ENCODE results near the gene C1orf167. TPM values are rescaled to one million over a fixed set of nuclear protein-coding genes. Genes with fewer than 3 reads are reported as not detected.

C1orf167 gene
- total RNA-seq, 3 donors from 2014 or later: 0.60 TPM; not detected in 2

DNA sequence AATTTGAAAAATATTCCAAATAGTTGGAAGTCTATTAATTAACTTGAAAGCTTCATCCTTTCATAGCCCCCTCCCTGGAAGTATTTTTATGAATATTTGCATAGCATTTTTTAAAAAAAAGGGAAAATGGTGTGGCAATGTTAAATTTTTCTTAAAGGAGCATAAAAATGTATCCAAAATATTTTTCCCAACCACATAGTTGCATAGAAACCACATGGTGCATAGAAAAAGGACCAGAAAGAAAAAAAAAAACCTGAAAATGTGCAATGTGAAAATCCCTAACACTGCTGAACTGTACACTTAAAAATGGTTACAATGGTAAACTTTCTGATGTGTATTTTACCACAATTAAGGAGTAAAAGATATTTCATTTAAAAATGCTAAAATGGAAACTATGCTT lies 8.0 kb downstream of the C1orf167 start:
- Histone ChIP-seq H3K36me3 (ENCODE audit: low read depth) (no peaks in the 10 kb centered on the region), H3K4me3 (no peak overlapping the region), H3K9me3 (no peaks in the 10 kb centered on the region), H3K4me1 (ENCODE audit: low read depth) (no peaks in the 10 kb centered on the region)
- ATAC-seq (no peak), DNase-seq (no peak)
- TF ChIP-seq, protein P1, sequence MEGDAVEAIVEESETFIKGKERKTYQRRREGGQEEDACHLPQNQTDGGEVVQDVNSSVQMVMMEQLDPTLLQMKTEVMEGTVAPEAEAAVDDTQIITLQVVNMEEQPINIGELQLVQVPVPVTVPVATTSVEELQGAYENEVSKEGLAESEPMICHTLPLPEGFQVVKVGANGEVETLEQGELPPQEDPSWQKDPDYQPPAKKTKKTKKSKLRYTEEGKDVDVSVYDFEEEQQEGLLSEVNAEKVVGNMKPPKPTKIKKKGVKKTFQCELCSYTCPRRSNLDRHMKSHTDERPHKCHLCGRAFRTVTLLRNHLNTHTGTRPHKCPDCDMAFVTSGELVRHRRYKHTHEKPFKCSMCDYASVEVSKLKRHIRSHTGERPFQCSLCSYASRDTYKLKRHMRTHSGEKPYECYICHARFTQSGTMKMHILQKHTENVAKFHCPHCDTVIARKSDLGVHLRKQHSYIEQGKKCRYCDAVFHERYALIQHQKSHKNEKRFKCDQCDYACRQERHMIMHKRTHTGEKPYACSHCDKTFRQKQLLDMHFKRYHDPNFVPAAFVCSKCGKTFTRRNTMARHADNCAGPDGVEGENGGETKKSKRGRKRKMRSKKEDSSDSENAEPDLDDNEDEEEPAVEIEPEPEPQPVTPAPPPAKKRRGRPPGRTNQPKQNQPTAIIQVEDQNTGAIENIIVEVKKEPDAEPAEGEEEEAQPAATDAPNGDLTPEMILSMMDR (IDR thresholded peaks at IDR 0.05): no peak
- intact Hi-C loops (cut with DNase I, micrococcal nuclease): no loop called here

DNA sequence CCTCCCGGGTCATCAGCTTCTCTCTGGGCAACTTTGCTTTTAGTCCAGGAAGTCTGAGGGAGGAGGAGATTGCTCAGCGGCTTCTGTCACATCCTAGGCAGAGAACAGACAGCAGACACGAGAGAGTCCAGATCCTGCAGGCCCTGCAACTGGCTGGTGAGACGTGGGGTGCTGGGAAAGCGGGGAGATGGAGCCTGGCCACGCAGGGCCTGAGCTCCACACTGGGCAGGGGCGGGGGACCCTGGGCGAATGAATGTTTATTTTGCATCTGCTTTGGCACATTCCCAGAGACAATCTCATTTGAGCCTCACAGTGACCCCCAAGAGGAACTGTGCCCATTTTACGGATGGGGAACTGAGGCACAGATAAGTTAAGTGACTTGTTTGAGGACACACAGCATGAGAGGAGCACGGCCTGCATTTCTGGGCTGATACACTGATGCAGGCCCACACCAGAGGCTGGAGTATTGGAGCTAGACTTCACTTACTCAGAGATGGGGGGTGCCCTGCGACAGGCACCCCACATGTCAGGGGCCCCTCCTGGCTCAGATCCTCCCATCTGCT lies 9.6 kb downstream of the C1orf167 start:
- no peak for ATAC-seq
- TF ChIP-seq, protein P1 (IDR thresholded peaks at IDR 0.05): no peak
- H3K9me3 ChIP-seq: no peaks in the 10 kb centered on the region
- H3K36me3 ChIP-seq (ENCODE audit: low read depth): no peaks in the 10 kb centered on the region
- no peaks in the 10 kb centered on the region for H3K4me1 ChIP-seq (ENCODE audit: low read depth)
- H3K4me3 ChIP-seq: no peak overlapping the region
- intact Hi-C loops (cut with DNase I, micrococcal nuclease): no loop called here
- DNase-seq: no peak

DNA sequence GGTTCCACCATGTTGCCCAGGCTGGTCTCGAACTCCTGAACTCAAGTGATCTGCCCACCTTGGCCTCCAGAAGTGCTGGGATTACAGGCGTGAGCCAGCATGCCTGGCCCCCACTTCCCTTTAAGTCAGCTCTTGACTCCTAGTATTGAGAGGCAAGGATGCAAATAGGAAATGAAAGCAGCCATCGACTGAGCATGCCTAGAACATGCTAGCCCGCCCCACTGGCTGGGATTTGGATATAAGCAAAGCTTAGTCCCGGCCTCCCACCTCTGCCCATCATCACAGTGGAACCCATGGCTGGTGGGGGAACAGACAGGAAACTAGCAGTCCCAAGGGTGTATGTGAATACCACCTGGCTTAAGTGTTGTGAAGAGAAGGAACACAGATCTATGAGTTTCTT lies 10.5 kb downstream of the C1orf167 start:
- Histone ChIP-seq H3K36me3 (ENCODE audit: low read depth) (no peaks in the 10 kb centered on the region), H3K9me3 (no peaks in the 10 kb centered on the region), H3K4me1 (ENCODE audit: low read depth) (no peaks in the 10 kb centered on the region), H3K4me3 (no peak overlapping the region)
- DNase-seq (no peak), ATAC-seq (no peak)
- TF ChIP-seq, protein P1 (IDR thresholded peaks at IDR 0.05): no peak
- intact Hi-C loops (cut with DNase I, micrococcal nuclease): no loop called here

DNA sequence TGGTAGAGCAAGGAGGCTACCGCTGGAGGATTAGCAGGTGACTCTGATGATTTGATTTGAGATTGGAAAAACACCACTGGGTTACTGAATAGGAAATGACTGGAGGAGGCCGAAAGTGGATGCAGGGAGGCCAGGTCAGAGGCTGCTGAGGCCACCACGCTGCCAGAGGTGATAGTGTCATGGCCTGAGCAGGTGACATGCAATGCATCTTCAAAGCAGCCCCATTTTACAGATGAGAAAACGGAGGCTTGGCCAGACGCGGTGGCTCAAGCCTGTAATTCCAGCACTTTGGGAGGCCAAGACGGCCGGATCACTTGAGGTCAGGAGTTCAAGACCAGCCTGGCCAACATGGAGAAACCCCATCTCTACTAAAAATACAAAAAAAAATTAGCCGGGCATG lies 12.8 kb downstream of the C1orf167 start:
- H3K4me3 ChIP-seq: no peak overlapping the region
- ATAC-seq (no peak), DNase-seq (no peak)
- TF ChIP-seq, protein P1 (IDR thresholded peaks at IDR 0.05): no peak
- intact Hi-C loops (cut with DNase I, micrococcal nuclease): no loop called here
- H3K36me3 ChIP-seq (ENCODE audit: low read depth): no peaks in the 10 kb centered on the region
- no peaks in the 10 kb centered on the region for H3K9me3 ChIP-seq
- H3K4me1 ChIP-seq (ENCODE audit: low read depth): no peaks in the 10 kb centered on the region

DNA sequence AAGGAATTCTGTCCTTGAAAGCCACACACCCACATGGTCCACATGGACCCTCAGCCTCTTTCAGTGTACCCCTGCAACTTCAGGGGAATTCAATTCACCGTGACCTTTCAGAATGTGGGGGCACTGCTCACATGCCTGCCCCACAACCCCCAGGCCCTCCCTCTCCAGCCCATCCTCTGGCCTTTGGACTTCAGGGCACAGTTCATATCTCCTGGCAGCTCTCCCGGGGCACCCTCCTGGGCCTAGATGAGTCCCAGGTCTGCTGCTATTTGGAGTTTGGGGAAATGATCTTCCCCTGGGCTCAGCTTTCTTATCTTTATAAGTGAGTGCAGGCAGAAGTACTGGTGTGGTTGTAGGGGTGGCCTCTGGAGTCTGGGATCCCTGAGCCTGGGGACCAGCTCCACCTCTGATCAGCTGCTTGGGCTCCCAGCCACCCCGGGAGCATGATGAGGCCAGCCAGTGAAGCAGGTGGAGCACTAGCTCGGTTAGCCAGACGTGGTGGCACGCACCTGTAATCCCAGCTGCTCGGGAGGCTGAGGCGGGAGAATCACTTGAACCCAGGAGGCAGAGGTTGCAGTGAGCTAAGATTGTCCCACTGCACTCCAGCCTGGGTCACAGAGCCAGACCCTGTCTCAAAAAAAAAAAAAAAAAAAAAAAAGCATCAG lies 15.8 kb downstream of the C1orf167 start:
- no peaks in the 10 kb centered on the region for H3K9me3 ChIP-seq
- no peak for DNase-seq
- TF ChIP-seq, protein P1 (IDR thresholded peaks at IDR 0.05): no peak
- H3K36me3 ChIP-seq (ENCODE audit: low read depth): no peaks in the 10 kb centered on the region
- peak; percentile 45 for ATAC-seq
- H3K4me3 ChIP-seq: no peak overlapping the region
- intact Hi-C loops (cut with DNase I, micrococcal nuclease): no loop called here
- H3K4me1 ChIP-seq (ENCODE audit: low read depth): no peaks in the 10 kb centered on the region
